Ishikawa (cell line): ENCODE measurements around the gene ADCY1.

ENCODE experiments used
- CEBPB ChIP-seq: IDR thresholded peaks from 2 replicates; pipeline ENCODE4 v1.6.1; 2012
- CREB1 ChIP-seq: IDR thresholded peaks from 2 replicates; pipeline ENCODE4 v1.6.1; 2012; ENCODE audit warnings: low read depth
- EGR1 ChIP-seq: IDR thresholded peaks from 2 replicates; pipeline ENCODE4 v1.6.1; 2012
- EP300 ChIP-seq: IDR thresholded peaks from 2 replicates; pipeline ENCODE4 v1.6.1; 2012; ENCODE audit warnings: borderline replicate concordance
- FOXM1 ChIP-seq: IDR thresholded peaks from 2 replicates; pipeline ENCODE4 v1.6.1; 2012; ENCODE audit warnings: low read depth, borderline replicate concordance
- MAX ChIP-seq: IDR thresholded peaks from 2 replicates; pipeline ENCODE4 v1.6.1; 2012
- NFIC ChIP-seq: IDR thresholded peaks from 2 replicates; pipeline ENCODE4 v1.6.1; 2012
- RAD21 ChIP-seq: IDR thresholded peaks from 2 replicates; pipeline ENCODE4 v1.6.1; 2012; ENCODE audit warnings: low read depth
- TAF1 ChIP-seq: IDR thresholded peaks from 2 replicates; pipeline ENCODE4 v1.6.1; 2012; ENCODE audit warnings: low read depth, mild to moderate bottlenecking
- TCF12 ChIP-seq: IDR thresholded peaks from 2 replicates; pipeline ENCODE4 v1.6.1; 2012; ENCODE audit warnings: low read depth
- TEAD4 ChIP-seq: IDR thresholded peaks from 2 replicates; pipeline ENCODE4 v1.6.1; 2012
- USF1 ChIP-seq: IDR thresholded peaks from 2 replicates; pipeline ENCODE4 v1.6.1; 2012
- YY1 ChIP-seq: IDR thresholded peaks from 2 replicates; pipeline ENCODE4 v1.6.1; 2012; ENCODE audit warnings: low read depth
- ZBTB7A ChIP-seq: IDR thresholded peaks from 2 replicates; pipeline ENCODE4 v1.6.1; 2012; ENCODE audit warnings: low read depth
- TF ChIP-seq, protein P1 (sequence below): IDR thresholded peaks from 2 replicates; pipeline ENCODE4 v1.6.1; 2012; ENCODE audit warnings: low read depth, mild to moderate bottlenecking

The ADCY1 gene

DNA sequence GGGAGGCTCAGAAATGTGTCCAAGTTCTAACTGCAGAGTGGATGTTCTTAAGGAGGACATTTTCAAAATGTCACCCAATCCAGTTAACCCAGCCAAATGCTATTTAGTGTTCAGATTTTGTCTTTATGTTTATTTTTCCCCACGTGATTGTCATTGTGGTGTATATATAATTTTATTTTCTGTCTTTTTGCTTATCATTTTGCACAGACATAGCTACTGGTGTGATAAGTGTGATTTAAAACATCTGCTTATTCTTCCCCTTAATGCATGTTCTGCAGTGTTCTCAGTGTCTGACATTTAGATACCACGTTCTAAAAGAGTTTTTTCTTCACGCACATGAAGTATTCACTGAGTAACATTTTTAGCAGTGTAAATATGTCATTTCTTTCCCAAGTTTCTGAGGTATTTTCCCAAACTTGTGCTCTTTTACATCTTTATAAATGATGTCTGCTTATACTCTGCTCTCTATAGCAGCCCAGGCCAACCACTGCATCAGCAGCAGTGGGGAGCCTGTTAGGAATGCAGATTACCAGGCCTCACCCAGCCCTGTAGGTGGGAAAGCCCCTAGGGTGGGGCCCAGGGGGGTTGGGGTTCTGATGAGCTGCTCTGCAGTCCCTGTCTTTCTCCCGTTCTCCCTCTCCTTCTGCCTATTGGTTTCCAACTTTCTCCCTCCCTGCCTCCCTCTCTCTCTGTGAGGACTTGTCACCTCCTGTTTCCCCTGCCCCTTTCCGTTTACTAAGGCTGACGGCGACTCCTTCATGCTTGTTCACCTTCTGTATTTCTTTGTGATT lies 20.8 kb downstream of the ADCY1 start:
- TF ChIP-seq TAF1 (no peak), YY1 (no peak), EP300 (no peak), MAX (no peak), TEAD4 (no peak), USF1 (no peak), CEBPB (no peak), FOXM1 (no peak), CREB1 (no peak), TCF12 (no peak), EGR1 (no peak), NFIC (no peak), ZBTB7A (no peak), RAD21 (no peak)
- TF ChIP-seq, protein P1, sequence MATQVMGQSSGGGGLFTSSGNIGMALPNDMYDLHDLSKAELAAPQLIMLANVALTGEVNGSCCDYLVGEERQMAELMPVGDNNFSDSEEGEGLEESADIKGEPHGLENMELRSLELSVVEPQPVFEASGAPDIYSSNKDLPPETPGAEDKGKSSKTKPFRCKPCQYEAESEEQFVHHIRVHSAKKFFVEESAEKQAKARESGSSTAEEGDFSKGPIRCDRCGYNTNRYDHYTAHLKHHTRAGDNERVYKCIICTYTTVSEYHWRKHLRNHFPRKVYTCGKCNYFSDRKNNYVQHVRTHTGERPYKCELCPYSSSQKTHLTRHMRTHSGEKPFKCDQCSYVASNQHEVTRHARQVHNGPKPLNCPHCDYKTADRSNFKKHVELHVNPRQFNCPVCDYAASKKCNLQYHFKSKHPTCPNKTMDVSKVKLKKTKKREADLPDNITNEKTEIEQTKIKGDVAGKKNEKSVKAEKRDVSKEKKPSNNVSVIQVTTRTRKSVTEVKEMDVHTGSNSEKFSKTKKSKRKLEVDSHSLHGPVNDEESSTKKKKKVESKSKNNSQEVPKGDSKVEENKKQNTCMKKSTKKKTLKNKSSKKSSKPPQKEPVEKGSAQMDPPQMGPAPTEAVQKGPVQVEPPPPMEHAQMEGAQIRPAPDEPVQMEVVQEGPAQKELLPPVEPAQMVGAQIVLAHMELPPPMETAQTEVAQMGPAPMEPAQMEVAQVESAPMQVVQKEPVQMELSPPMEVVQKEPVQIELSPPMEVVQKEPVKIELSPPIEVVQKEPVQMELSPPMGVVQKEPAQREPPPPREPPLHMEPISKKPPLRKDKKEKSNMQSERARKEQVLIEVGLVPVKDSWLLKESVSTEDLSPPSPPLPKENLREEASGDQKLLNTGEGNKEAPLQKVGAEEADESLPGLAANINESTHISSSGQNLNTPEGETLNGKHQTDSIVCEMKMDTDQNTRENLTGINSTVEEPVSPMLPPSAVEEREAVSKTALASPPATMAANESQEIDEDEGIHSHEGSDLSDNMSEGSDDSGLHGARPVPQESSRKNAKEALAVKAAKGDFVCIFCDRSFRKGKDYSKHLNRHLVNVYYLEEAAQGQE: no peak

- TF ChIP-seq TAF1: no peak
- TF ChIP-seq TEAD4: no peak
- TF ChIP-seq TCF12: no peak
- no peak for TF ChIP-seq ZBTB7A
- no peak for TF ChIP-seq NFIC
- TF ChIP-seq, protein P1: no peak
- no peak for TF ChIP-seq CREB1
- no peak for TF ChIP-seq CEBPB
- TF ChIP-seq MAX: no peak
- no peak for TF ChIP-seq EP300
- no peak for TF ChIP-seq RAD21
- no peak for TF ChIP-seq FOXM1
- TF ChIP-seq EGR1: no peak
- no peak for TF ChIP-seq YY1
- no peak for TF ChIP-seq USF1
These were observed 21.9 kb downstream of the ADCY1 start for GRCh38 chr7:45595809-45596664.

DNA sequence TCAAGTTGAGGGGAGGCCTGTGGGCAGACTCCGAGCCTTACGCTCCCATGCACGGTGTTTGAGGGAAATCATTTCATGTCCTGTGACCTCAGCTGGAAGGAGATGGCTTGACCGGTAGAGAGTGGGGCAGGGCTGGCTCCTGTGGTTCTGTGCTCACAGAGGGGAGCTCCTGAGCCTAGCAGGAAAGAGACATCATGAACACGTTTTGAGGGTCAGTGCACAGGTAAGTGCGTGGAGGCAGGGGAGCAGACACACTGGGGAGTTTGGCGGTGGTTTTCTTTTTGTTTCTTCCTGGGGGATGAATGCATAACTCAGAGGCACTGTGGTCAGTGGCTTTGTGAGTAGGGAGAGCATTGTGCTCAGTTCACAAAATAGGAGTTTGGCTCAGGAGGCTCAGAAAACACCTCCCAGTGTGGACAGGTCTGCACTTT lies 22.5 kb downstream of the ADCY1 start:
- TF ChIP-seq USF1: no peak
- no peak for TF ChIP-seq EP300
- no peak for TF ChIP-seq ZBTB7A
- no peak for TF ChIP-seq CREB1
- TF ChIP-seq MAX: no peak

- TF ChIP-seq MAX: no peak
- TF ChIP-seq YY1: no peak
- no peak for TF ChIP-seq ZBTB7A
- TF ChIP-seq TEAD4: no peak
- no peak for TF ChIP-seq EP300
- TF ChIP-seq TCF12: no peak
- no peak for TF ChIP-seq RAD21
- no peak for TF ChIP-seq USF1
- no peak for TF ChIP-seq CEBPB
- TF ChIP-seq TAF1: no peak
- TF ChIP-seq CREB1: no peak
- TF ChIP-seq EGR1: no peak
- TF ChIP-seq FOXM1: no peak
These were observed 23.3 kb downstream of the ADCY1 start for GRCh38 chr7:45597286-45597984.
